Gastrocnemius medialis (tissue), 4 donors: ENCODE results near the gene ADGRL3.

ENCODE experiments used
- POLR2A ChIP-seq, 2 donors: fragments of 450-650 bp; IDR thresholded peaks; one replicate each; pipeline ENCODE4 v1.6.1; 2017; ENCODE audit warnings: antibody characterized with exemption in 2 of 2, mild to moderate bottlenecking in 2 of 2, moderate library complexity in 2 of 2
- TF ChIP-seq, protein P1 (sequence below), 5 experiments: fragments of 450-650 bp in 3 of 5; fragments of 200-600 bp in 2 of 5; sonication (generic) in 2 of 5; IDR thresholded peaks in 4 of 5; conservative IDR thresholded peaks in 1 of 5; 1 replicate in 4 of 5; 2 replicates in 1 of 5; pipeline ENCODE4 v1.5.1; 2016 to 2019; ENCODE audit warnings: antibody characterized with exemption in 5 of 5, mild to moderate bottlenecking in 3 of 5, moderate library complexity in 3 of 5

DNA sequence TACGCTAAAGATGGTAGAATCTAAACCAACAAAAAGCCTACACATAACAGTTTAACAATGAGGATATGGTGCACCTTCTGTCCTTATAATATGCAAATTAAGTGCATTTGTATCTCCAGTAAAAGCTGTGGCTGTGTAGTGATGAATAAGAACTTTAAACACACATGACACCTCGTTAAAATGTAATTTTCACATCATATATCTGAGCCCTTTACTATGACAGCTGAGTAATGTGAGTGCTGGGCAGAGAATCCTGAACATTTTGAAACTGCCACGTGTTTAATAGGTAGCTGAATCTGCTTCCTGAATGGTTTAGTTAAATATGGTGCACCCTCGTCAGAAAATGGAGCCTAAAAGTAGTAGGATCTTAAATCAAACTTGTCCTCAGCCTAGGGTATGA is 540.8 kb downstream of the ADGRL3 start:
- TF ChIP-seq, protein P1, sequence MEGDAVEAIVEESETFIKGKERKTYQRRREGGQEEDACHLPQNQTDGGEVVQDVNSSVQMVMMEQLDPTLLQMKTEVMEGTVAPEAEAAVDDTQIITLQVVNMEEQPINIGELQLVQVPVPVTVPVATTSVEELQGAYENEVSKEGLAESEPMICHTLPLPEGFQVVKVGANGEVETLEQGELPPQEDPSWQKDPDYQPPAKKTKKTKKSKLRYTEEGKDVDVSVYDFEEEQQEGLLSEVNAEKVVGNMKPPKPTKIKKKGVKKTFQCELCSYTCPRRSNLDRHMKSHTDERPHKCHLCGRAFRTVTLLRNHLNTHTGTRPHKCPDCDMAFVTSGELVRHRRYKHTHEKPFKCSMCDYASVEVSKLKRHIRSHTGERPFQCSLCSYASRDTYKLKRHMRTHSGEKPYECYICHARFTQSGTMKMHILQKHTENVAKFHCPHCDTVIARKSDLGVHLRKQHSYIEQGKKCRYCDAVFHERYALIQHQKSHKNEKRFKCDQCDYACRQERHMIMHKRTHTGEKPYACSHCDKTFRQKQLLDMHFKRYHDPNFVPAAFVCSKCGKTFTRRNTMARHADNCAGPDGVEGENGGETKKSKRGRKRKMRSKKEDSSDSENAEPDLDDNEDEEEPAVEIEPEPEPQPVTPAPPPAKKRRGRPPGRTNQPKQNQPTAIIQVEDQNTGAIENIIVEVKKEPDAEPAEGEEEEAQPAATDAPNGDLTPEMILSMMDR (IDR thresholded peaks at IDR 0.05 in 4 of 5, conservative IDR thresholded peaks at IDR 0.05 in 1 of 5), result no peak
- TF ChIP-seq POLR2A (IDR thresholded peaks at IDR 0.05), result no peak
